Measurements from ENCODE around the gene FBLN5. TPM values are rescaled to one million over a fixed set of nuclear protein-coding genes. Genes with fewer than 3 reads are reported as not detected.
"Not testable (repeated sequence)": the region's sequence is repeated elsewhere in the genome, so short reads cannot be mapped to it uniquely, and the experiment has no call there.

Gene FBLN5
- total RNA-seq, 2 experiments from 2014 or later = 3.0 to 4.7 TPM

DNA sequence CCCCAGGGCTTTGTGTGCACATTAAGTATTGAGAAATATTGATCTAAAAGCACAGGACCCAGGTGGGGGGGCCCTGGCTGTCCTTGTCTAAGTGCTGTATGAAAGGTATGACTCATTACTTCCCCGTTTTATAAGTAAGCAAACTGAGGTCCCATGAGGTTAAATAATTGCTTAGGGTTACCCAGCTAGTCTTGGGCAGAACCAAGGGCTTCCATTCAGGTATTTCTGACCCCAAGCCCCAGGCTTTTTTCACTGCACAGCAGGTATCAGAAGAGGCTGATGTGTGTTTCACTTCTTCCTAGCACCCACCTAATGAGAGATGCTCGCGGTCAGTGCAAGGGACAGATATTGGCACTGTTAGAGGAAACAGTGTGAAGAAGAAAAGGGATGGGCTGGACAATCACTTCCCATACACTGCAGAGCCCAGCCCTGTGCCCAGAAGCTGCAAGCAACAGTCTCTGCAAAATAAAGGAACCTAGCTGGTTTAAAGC, 75.4 kb downstream of the FBLN5 start:
- Mint-ChIP-seq H3K4me1 (peaks cover 95% of the 10 kb centered on the region), H3K4me3 (peak overlapping the region; percentile 67), H3K36me3 (ENCODE audit: low read depth) (no peaks in the 10 kb centered on the region), H3K9me3 (ENCODE audit: low read depth) (no peaks in the 10 kb centered on the region), H3K27ac (peak overlapping the region; percentile 94), H3K27me3 (no peaks in the 10 kb centered on the region)
- DNase-seq (peak; percentile 73), ATAC-seq (peak; percentile 20)
- ChIA-PET POLR2A (no interaction called here), CTCF (interaction anchor here (1.1 to 1.5 kb wide), 5 partner anchors 9 to 43 kb away, joined by 3 to 7 read pairs (median 5); no protein-coding TSS in a partner anchor)
- intact Hi-C loops (cut with DNase I, micrococcal nuclease) = loop anchor here (2.0 to 5.0 kb wide), 4 partner anchors 21 to 455 kb away; partner anchors contain the start of genes CCDC88C (in 1 of the 2) and PPP4R3A (in 1 of the 2)

DNA sequence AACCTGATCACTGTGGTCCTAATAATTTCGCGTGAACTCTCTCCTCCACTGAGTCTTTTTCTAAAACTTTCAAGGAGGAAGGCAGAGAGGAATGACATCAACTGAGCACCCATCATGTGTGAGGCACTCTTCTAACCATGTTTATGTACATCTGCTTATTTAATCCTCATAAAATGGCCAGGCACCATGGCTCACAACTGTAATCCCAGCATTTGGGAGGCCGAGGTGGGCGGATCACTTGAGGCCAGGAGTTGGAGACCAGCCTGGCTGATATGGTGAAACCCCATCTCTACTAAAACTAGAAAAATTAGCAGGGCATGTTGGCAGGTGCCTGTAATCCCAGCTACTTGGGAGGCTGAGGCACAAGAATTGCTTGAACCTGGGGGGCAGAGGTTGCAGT, 76.1 kb downstream of the FBLN5 start:
- DNase-seq; H3K9me3 Mint-ChIP-seq (ENCODE audit: low read depth); POLR2A ChIA-PET; H3K27me3 Mint-ChIP-seq; H3K36me3 Mint-ChIP-seq (ENCODE audit: low read depth); H3K4me3 Mint-ChIP-seq; ATAC-seq: not testable (repeated sequence)
- Mint-ChIP-seq H3K27ac (peak overlapping the region; percentile 72), H3K4me1 (peaks cover 96% of the 10 kb centered on the region)
- CTCF ChIA-PET = interaction anchor here (1.1 kb wide), 1 partner anchor 8 kb away, joined by 5 read pairs; no protein-coding TSS in a partner anchor
- intact Hi-C loops (cut with DNase I, micrococcal nuclease) = loop anchor here in 1 of 2 experiments (5.0 kb wide), 2 partner anchors 106 to 454 kb away; partner anchors contain the start of gene CCDC88C

DNA sequence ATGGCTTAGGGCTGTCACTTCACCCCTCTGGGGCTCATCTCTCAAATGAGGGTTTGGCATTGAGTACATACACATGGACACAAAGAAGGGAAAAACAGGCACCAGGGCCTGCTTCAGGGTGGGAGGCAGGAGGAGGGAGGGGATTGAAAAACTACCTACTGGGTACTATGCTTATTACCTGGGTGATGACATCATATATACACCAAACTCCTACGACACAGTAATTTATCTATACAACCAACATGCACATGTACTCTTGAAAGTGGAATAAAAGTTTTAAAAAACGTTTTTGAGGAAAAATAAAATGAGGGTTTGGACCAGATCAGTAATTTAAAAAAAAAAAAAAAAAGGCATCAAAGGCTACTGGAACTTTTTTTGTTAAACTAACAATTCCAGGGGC, 76.6 kb downstream of the FBLN5 start:
- H3K27ac Mint-ChIP-seq = peak overlapping the region; percentile 97
- peaks cover 97% of the 10 kb centered on the region for H3K4me1 Mint-ChIP-seq
- ChIA-PET POLR2A (no interaction called here), CTCF (no interaction called here)
- no peaks in the 10 kb centered on the region for H3K27me3 Mint-ChIP-seq
- DNase-seq (no peak), ATAC-seq (no peak)
- intact Hi-C loops (cut with DNase I, micrococcal nuclease) = loop anchor here in 1 of 2 experiments (5.0 kb wide), 2 partner anchors 106 to 454 kb away; partner anchors contain the start of gene CCDC88C
- H3K36me3 Mint-ChIP-seq (ENCODE audit: low read depth) = no peaks in the 10 kb centered on the region
- H3K4me3 Mint-ChIP-seq = peak overlapping the region; percentile 60
- H3K9me3 Mint-ChIP-seq (ENCODE audit: low read depth) = no peaks in the 10 kb centered on the region

DNA sequence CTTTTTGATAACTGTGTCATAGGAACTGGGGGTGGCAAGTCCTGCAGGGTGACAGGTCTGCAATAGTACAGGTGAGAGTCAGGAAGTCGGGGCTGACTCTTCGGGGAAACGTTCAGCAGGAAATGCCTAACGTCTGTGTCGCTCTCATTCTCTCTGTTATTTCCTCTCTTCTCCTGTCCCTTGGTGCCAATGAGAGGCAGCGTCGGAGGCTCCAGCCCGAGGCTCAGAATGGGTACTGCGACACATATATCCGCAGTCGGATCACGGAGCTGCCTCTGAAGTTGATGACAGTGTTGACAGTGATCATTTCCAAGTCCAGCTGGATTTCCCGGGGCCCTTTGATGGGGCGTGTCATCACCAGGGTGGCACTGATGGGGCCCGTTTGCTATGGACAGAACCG, 77.5 kb downstream of the FBLN5 start:
- H3K4me3 Mint-ChIP-seq = peak overlapping the region; percentile 60
- no peaks in the 10 kb centered on the region for H3K9me3 Mint-ChIP-seq (ENCODE audit: low read depth)
- peaks cover 92% of the 10 kb centered on the region for H3K4me1 Mint-ChIP-seq
- ChIA-PET CTCF (interaction anchor here (0.6 to 1.0 kb wide), 2 partner anchors 32 to 220 kb away, joined by 3 read pairs; no protein-coding TSS in a partner anchor), POLR2A (no interaction called here)
- peak; percentile 40 for ATAC-seq
- peak overlapping the region; percentile 97 for H3K27ac Mint-ChIP-seq
- peak; percentile 76 for DNase-seq
- H3K27me3 Mint-ChIP-seq = no peaks in the 10 kb centered on the region
- intact Hi-C loops (cut with DNase I, micrococcal nuclease) = loop anchor here in 1 of 2 experiments (5.0 kb wide), 2 partner anchors 107 to 453 kb away; partner anchors contain the start of gene CCDC88C
- no peaks in the 10 kb centered on the region for H3K36me3 Mint-ChIP-seq (ENCODE audit: low read depth)

DNA sequence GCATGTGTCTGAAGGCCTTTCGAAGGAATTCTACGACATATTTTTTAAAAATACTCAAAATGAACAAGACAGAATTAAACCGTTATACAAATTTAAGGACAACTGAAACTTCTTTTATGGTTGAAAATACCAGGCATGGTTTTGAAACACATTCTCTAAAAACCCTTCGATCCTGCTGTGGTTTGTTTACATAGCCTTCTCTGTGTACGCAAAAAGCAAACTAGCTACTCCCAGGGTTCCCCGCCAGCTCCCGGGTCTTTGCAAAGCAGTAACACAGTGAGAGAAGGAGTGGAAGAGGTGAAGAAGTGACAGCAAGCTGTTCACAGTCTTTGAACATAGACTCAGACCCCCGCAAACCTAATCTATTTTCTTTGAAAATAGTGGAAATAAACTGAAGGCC, 77.9 kb downstream of the FBLN5 start:
- Mint-ChIP-seq H3K27ac (peak overlapping the region; percentile 97), H3K4me3 (peak overlapping the region; percentile 60), H3K27me3 (no peaks in the 10 kb centered on the region), H3K4me1 (peaks cover 93% of the 10 kb centered on the region), H3K36me3 (ENCODE audit: low read depth) (no peaks in the 10 kb centered on the region), H3K9me3 (ENCODE audit: low read depth) (no peaks in the 10 kb centered on the region)
- intact Hi-C loops (cut with DNase I, micrococcal nuclease) = loop anchor here (5.0 to 10.0 kb wide), 5 partner anchors 43 to 805 kb away; partner anchors contain the start of gene RPS6KA5 (in 1 of the 2)
- ChIA-PET POLR2A (no interaction called here), CTCF (interaction anchor here (0.6 to 1.0 kb wide), 2 partner anchors 32 to 220 kb away, joined by 3 read pairs; no protein-coding TSS in a partner anchor)
- ATAC-seq (no peak), DNase-seq (no peak)

DNA sequence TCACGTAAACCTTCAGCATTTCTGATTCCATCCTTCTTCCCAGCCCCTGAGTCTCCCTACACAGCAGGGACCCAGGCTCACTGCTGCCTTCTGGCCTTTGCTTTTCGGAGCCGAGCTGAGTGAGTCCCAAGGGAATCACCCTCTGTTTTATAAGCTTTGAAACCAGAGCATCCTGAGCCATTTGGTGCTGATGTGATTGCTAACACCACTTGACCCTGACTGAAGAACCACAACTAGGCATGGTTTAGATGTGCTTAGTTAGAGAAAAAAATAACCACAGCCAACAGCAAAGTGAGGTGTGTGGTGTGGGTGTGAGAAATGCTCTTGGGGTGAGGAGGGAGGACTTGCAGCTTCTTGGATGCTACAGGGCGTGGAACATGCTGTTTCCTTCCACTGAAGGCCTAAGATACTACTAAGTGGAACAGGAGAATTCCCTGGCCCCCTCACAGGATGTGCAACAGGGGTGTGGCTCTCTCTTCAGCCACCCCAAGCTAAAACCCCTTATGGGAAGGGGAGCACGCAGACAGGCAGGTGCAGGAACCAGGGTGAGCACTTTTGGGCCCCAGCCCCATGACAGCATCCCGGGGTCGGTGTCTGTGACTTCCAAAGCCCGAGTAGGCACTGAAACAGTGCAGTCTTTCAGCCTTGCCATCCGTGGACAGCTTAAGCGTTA, 80.0 kb downstream of the FBLN5 start, which contains the start of gene TC2N:
Gene TC2N, minus strand, starts transcription at position 221 of the 673 bp plus-strand sequence. CDS start 53,767 bp downstream, outside the sequence.
- peaks cover 92% of the 10 kb centered on the region for H3K4me1 Mint-ChIP-seq
- intact Hi-C loops (cut with DNase I, micrococcal nuclease) = loop anchor here (2.0 to 10.0 kb wide), 6 partner anchors 31 to 803 kb away; partner anchors contain the start of gene RPS6KA5 (in 1 of the 2)
- peak; percentile 74 for DNase-seq
- H3K9me3 Mint-ChIP-seq (ENCODE audit: low read depth) = no peaks in the 10 kb centered on the region
- H3K27me3 Mint-ChIP-seq = no peaks in the 10 kb centered on the region
- H3K27ac Mint-ChIP-seq = peak within 1 kb of the TSS; percentile 97
- POLR2A ChIA-PET = interaction anchor here (0.6 to 0.7 kb wide), 2 partner anchors 15 to 457 kb away, joined by 3 read pairs; no protein-coding TSS in a partner anchor
- peak; percentile 54 for ATAC-seq
- CTCF ChIA-PET = interaction anchor here (0.8 to 1.4 kb wide), 3 partner anchors 25 to 44 kb away, joined by 3 to 5 read pairs (median 3); no protein-coding TSS in a partner anchor
- H3K36me3 Mint-ChIP-seq (ENCODE audit: low read depth) = peaks cover 3% of the 10 kb centered on the region
- peak within 1 kb of the TSS; percentile 84 for H3K4me3 Mint-ChIP-seq

DNA sequence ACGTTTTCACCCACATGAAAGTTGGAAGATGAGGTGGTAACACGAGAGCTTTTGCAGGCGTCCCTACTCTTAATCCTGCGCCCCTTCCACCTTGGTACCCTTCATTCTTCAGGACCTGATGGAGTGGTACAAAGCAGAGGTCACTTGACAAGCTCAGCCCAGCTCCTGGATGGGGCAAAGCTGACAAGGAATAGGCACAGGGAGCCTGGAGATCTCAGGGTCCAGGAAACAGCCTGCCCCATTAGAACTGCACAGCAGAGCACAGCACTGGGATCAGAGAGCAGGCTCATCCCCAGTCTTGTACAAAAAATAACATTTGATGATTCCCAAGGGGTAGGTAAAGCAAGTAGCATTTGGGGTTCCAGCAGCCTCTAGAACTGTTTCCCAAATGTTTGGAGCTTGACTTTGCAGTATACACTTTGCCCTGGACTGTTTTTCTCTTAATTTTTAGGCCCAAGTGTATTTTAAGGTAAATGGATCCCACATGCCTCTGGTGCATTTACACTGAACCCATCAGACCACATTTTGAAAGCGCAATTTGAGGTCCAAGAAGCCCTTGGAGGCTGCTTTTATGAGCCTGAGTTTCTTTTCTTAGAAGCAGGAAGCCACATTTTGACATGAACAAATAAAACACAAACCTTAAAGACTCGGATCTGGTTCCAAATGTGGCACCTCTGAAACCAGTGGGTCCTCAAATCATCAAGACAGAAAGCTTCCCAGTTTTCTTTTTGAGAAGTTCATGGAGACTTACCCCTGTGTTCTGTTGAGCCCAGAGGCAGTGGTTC, 80.8 kb downstream of the FBLN5 start:
- peaks cover 91% of the 10 kb centered on the region for H3K4me1 Mint-ChIP-seq
- DNase-seq = no peak
- intact Hi-C loops (cut with DNase I, micrococcal nuclease) = loop anchor here (2.0 to 10.0 kb wide), 6 partner anchors 30 to 802 kb away; partner anchors contain the start of gene RPS6KA5 (in 1 of the 2)
- CTCF ChIA-PET = interaction anchor here (1.4 kb wide), 2 partner anchors 24 to 31 kb away, joined by 3 to 5 read pairs; no protein-coding TSS in a partner anchor
- peaks cover 3% of the 10 kb centered on the region for H3K36me3 Mint-ChIP-seq (ENCODE audit: low read depth)
- POLR2A ChIA-PET = interaction anchor here (0.6 to 0.7 kb wide), 2 partner anchors 16 to 456 kb away, joined by 3 read pairs; no protein-coding TSS in a partner anchor
- no peaks in the 10 kb centered on the region for H3K27me3 Mint-ChIP-seq
- peak; percentile 5 for ATAC-seq
- H3K9me3 Mint-ChIP-seq (ENCODE audit: low read depth) = no peaks in the 10 kb centered on the region
- peak overlapping the region; percentile 84 for H3K4me3 Mint-ChIP-seq
- H3K27ac Mint-ChIP-seq = peak overlapping the region; percentile 97

DNA sequence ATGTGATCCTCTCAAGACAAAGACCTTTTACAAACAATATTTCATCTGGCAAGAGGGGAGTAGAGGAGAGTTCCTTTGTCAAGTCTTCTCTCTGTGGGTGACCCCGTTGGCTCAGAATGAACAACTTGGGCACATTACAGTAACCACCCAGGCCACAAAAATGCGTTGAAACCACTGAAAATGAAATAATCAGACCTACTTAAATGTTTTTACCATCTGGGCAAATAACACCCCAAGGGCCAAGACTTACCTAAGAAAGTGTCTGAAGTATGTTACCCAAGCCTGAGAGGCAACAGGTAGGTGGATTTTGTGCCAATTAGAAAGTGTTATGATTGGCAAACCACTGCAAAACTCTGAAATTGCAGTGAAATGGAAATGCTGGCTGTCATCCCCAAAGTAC, 81.4 kb downstream of the FBLN5 start:
- peaks cover 91% of the 10 kb centered on the region for H3K4me1 Mint-ChIP-seq
- DNase-seq (peak; percentile 66), ATAC-seq (peak; percentile 20)
- ChIA-PET CTCF (interaction anchor here (1.4 kb wide), 2 partner anchors 23 to 30 kb away, joined by 3 to 5 read pairs; no protein-coding TSS in a partner anchor), POLR2A (no interaction called here)
- peak overlapping the region; percentile 84 for H3K4me3 Mint-ChIP-seq
- H3K27ac Mint-ChIP-seq = peak overlapping the region; percentile 97
- peaks cover 6% of the 10 kb centered on the region for H3K36me3 Mint-ChIP-seq (ENCODE audit: low read depth)
- H3K9me3 Mint-ChIP-seq (ENCODE audit: low read depth) = no peaks in the 10 kb centered on the region
- intact Hi-C loops (cut with DNase I, micrococcal nuclease) = loop anchor here (2.0 to 10.0 kb wide), 6 partner anchors 29 to 801 kb away; partner anchors contain the start of gene RPS6KA5 (in 1 of the 2)
- H3K27me3 Mint-ChIP-seq = no peaks in the 10 kb centered on the region

DNA sequence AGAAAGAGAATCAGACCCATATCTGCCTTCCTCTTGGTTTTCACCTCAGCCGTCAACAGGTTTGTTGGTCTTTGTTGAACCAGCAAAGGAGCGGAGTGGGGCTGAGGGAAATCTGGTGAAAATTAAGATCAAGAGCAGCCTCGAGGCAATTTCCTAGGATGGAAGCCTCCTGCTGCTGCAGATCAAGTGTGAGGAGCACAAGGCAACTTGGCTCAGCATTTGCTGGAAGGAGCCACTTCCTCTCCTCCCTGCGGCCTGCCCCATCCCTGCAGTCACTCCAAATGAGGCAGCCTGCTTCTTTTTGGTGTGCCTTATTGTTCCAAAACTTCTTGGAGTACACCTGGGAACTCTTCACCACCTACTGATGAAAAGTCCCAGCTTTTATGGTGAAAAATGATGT, 85.1 kb downstream of the FBLN5 start:
- POLR2A ChIA-PET = no interaction called here
- CTCF ChIA-PET = interaction anchor here (1.0 to 2.1 kb wide), 6 partner anchors 9 to 134 kb away, joined by 3 to 7 read pairs (median 6); no protein-coding TSS in a partner anchor
- Mint-ChIP-seq H3K4me3 (peak overlapping the region; percentile 69), H3K4me1 (peaks cover 87% of the 10 kb centered on the region), H3K27ac (peak overlapping the region; percentile 96), H3K27me3 (no peaks in the 10 kb centered on the region), H3K9me3 (ENCODE audit: low read depth) (no peaks in the 10 kb centered on the region), H3K36me3 (ENCODE audit: low read depth) (peaks cover 15% of the 10 kb centered on the region)
- DNase-seq (peak; percentile 38), ATAC-seq (no peak)
- intact Hi-C loops (cut with DNase I, micrococcal nuclease) = loop anchor here (10.0 kb wide), 4 partner anchors 538 to 798 kb away; partner anchors contain the start of gene RPS6KA5 (in 1 of the 2)

DNA sequence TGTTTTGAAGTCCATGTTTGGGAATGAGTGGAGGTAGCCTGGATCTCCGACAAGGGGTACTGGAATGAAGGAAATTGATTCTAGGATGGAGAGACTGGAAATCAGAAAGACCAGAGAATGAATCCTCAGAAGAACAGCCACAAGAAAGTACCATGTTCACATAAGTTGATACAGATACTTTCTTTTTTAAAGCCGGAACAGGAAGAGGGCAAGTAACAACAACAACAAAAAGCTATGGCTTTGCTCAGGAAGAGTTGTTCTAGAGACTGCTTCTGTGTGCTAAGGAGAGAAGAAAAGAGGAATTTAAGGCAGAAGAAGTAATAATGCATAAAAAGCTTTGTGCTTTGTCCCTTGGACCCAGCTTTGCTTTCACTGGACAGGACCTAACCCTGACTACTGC, 86.4 kb downstream of the FBLN5 start:
- no peaks in the 10 kb centered on the region for H3K27me3 Mint-ChIP-seq
- POLR2A ChIA-PET = interaction anchor here (0.6 kb wide), 1 partner anchor 50 kb away, joined by 4 read pairs; no protein-coding TSS in a partner anchor
- DNase-seq = no peak
- H3K9me3 Mint-ChIP-seq (ENCODE audit: low read depth) = no peaks in the 10 kb centered on the region
- peaks cover 15% of the 10 kb centered on the region for H3K36me3 Mint-ChIP-seq (ENCODE audit: low read depth)
- peak overlapping the region; percentile 67 for H3K4me3 Mint-ChIP-seq
- no peak for ATAC-seq
- peaks cover 86% of the 10 kb centered on the region for H3K4me1 Mint-ChIP-seq
- CTCF ChIA-PET = interaction anchor here (0.8 to 1.4 kb wide), 2 partner anchors 12 to 14 kb away, joined by 3 to 7 read pairs; no protein-coding TSS in a partner anchor
- intact Hi-C loops (cut with DNase I, micrococcal nuclease) = loop anchor here (10.0 kb wide), 4 partner anchors 536 to 796 kb away; partner anchors contain the start of gene RPS6KA5 (in 1 of the 2)
- peak overlapping the region; percentile 92 for H3K27ac Mint-ChIP-seq
